Embryonic facial prominence (tissue), 1 donor: ENCODE data around the gene SPCS1.

Experiments used
- DNase-seq: peaks from one replicate; pipeline ENCODE4 v3.0.0-alpha.2; 2016; ENCODE audit errors: extremely low spot score

SPCS1 gene

DNA sequence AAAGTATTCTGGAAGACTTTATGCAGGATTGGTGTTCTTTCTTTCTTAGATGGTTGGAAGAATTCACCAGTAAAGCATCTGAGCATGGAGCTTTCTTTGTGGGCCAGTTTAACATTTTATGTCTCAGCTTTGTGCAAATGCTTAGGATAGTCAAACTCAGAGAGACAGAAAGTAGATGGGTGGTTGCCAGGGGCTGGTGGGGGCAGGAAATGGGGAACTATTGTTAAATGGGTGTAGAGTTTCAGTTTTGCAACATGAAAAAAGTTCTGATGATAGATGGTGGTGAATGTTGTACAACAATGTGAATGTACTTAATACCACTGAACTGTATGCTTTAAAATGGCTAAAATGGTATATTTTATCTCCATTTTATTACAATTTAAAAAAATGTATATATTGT, 24.8 kb downstream of the SPCS1 start:
- no peak for DNase-seq

DNA sequence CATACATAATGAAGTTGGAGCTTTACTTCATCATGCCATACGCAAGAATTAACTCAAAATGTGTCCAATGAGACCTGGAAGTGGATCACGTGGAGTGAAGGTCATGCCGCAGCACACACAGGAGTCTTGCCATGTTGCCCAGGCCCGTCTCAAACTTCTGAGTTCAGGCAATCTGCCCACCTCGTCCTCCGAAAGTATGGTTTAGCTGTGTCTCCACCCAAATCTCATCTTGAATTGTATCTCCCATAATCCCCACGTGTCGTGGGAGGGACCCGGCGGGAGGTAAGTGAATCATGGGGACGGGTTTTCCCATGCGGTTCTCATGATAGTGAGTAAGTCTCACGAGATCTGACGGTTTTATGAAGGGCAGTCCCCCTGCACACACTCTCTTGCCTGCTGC, 25.7 kb downstream of the SPCS1 start:
- DNase-seq = no peak

DNA sequence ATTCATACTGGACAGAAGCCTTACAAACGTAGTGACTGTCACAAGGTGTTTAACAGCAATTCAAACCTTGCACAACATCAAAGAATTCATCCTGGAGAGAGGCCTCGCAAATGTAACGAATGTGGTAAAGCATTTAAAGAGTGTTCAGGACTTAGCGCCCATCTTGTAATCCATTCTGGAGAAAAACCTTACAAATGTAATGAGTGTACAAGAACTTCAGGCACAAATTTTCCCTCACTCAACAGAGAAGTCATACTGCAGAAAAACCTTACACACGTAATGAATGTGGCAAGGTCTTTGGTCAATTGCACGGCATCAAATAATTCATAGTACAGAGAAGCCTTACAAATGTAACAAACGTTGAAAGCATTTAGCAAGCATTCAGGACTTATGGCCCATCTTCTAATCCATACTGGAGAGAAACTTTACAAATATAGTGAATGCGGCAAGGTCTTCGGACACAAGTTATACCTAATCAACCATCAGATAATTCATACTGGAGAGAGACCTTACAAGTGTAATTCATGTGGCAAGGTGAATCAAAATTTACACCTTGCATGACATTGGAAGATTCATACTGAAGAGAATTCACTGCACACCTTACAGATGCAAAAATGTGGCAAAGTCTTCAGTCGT, 27.5 kb downstream of the SPCS1 start:
- no peak for DNase-seq

DNA sequence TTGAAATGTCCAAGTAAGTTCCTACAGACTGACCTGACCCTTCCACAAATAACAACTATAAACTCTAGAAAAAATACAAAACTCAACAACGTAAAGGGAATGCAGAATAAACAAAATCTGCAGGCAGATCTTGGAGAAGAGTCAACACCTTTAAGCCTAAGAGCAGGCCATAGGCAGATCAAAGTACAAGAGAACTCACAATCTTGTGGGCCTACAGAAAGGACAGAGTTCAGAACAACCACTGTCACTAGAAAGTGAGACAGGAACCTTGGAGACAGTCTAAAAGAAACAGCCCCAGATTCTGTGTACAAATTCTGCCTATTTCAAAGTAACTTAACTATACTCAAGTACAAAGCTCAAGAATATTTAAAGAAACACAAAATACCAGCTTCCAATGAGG, 33.8 kb downstream of the SPCS1 start:
- DNase-seq = no peak

DNA sequence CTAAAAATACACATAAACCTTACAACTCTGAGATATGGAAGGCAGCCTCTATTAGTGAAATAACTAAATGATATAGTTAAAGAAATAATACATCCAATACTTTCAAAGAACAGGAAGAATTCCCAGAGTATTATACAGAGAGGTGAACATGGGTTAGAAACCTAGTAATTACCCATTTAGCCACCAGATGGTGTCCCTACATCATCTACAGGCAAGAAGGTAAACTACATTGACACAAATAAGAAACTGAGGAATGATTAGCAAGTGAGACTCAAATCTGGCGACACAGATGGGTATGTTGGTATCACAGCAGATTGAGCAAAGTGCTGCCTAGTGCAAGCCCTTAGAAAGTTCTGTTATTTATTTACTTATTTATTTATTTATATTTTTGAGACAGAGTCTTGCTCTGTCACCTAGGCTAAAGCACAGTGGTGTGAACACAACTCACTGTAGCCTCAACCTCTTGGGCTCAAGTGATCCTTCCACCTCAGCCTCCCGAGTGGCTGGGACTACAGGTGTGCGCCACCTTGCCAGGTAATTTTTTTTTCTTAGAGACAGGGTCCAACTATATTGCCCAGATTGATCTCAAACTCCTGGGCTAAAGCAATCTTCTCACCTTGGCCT, 36.6 kb downstream of the SPCS1 start:
- no peak for DNase-seq

DNA sequence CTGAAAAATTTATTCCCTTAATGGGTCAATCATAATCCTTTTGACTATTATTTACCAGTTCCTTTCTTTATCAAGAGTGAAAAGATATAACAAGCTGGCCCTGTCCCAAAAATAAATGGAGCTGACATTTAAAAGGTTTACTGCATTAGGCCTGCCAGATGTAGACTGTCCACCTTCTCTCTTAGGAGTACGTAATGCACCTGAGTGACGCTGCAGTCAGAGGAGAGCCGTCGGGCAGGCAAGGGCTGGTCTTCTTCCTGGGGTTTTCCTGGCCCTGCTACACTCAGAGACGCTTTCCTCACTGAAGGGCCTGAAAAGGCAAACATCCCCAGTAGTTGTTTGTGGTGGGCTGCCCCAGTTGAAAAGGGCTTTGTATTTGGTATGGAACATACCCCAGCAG, 37.2 kb downstream of the SPCS1 start:
- DNase-seq = no peak

DNA sequence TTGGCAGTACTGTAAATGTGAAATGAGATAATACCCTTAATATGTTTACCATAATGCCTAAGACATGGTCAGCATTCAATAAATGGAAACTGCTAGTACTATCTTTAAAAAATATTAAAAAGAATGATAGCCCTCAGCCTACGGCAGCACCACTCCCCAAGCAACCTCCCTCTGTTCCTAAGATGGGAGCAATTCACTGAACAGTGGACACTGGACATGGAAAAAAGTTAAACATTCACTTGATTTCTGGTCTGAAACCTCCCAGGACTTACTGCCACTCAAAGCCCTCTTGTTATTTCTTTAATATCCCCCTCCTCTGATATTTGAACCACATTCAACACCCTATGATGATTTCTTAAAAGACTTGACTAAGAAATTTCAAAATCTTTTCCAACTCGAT, 37.8 kb downstream of the SPCS1 start:
- DNase-seq = no peak

DNA sequence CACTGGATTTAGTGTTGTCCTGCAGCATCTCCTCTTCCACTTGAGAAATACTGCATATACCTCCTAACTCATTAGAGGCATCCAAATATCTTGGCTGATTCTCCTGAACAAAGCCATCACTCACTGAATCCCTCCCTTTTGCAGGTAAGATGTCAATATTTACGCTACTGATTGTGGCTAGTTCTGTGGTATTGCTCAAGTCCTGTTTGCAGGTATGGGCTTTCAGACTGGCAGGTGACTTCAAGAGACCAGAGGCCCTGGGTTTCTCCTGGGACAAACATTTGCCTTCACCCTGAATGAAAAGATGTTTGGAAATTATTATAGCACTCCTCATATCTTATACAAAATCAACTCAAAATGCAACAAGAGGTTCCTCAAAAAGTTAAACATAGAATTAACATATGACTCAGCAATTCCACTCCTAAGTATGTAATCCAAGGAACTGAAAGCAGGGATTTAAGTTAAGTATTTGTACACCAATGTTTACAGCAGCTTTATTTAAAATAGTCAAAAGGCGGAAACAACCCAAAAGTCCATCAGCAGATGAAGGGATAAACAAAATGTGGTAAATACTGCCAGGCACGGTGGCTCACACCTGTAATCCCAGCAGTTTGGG, 46.2 kb downstream of the SPCS1 start:
- DNase-seq = no peak

DNA sequence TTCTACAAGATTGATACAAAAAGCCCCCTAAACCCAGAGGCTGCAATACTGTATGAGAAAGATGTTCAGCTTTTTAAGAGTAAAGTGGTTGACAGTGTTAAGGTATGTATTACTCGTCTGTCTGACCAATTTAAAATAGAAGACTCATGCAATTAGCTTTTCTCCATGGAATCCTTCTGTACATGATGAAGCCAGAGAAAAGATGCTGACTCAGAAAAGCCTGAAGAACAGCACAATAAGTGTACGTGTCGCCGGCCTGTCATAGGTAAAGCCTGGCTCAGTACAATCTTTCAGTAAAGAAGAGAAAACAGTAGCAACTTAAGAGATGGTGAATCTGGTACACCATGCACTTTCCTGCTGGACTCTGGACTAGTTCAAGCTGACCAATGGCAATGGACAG, 48.5 kb downstream of the SPCS1 start:
- DNase-seq = no peak

DNA sequence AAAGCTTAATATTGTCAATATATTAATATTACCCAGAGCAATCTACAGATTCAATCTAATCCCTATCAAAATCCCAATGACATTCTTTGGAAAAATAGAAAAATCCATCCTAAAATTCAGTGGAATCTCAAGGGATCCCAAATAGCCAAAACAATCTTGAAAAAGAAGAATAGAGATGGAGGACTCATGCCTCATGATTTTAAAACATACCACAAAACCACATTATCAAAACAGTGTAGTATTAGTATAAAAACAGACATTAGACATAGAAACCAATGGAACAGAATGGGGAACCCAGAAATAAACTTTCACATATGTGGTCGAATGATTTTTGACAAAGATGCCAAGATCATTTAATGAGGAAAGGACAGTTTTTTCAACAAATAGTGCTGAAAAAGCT, 50.2 kb downstream of the SPCS1 start:
- DNase-seq = no peak
